Ovary (tissue), 3 donors: ENCODE data around the gene YBX2.

Experiments used
- EP300 ChIP-seq: sonication (generic); formaldehyde crosslinking; IDR thresholded peaks from one replicate; pipeline ENCODE4 v1.6.1; 2017; ENCODE audit warnings: antibody characterized with exemption
- POLR2A ChIP-seq: fragments of 450-650 bp; IDR thresholded peaks from one replicate; pipeline ENCODE4 v1.6.1; 2017; ENCODE audit warnings: antibody characterized with exemption, mild to moderate bottlenecking, moderate library complexity
- TF ChIP-seq, protein P1 (sequence below), 3 donors: fragments of 450-650 bp in 2 of 3; fragments of 200-600 bp in 1 of 3; IDR thresholded peaks; one replicate each; pipeline versions ENCODE4 v1.5.1 to v1.8.0; 2016 to 2022; ENCODE audit warnings: antibody characterized with exemption in 3 of 3, mild to moderate bottlenecking in 1 of 3
- donor health status: DM: no; HTN: no; CAD: no.

DNA sequence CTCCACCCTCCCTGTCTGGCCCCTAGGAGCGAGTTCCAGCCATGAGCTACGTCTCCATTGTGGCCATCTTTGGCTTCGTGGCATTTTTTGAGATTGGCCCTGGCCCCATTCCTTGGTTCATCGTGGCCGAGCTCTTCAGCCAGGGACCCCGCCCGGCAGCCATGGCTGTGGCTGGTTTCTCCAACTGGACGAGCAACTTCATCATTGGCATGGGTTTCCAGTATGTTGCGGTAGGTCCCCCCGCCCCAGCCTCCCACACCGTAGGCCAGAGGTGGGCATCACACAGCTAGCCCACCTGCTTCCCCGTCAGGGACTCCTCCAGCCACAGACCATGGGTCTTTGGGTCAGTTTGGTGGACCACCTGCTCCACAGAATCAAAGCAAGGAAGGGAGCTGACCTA is 8.8 kb downstream of the YBX2 start:
- TF ChIP-seq, protein P1, sequence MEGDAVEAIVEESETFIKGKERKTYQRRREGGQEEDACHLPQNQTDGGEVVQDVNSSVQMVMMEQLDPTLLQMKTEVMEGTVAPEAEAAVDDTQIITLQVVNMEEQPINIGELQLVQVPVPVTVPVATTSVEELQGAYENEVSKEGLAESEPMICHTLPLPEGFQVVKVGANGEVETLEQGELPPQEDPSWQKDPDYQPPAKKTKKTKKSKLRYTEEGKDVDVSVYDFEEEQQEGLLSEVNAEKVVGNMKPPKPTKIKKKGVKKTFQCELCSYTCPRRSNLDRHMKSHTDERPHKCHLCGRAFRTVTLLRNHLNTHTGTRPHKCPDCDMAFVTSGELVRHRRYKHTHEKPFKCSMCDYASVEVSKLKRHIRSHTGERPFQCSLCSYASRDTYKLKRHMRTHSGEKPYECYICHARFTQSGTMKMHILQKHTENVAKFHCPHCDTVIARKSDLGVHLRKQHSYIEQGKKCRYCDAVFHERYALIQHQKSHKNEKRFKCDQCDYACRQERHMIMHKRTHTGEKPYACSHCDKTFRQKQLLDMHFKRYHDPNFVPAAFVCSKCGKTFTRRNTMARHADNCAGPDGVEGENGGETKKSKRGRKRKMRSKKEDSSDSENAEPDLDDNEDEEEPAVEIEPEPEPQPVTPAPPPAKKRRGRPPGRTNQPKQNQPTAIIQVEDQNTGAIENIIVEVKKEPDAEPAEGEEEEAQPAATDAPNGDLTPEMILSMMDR (IDR thresholded peaks at IDR 0.05) = no peak
- no peak for TF ChIP-seq POLR2A
- no peak for TF ChIP-seq EP300
